Measurements from ENCODE around the gene DENND6B. TPM values are rescaled to one million over a fixed set of nuclear protein-coding genes. Genes with fewer than 3 reads are reported as not detected.

DENND6B gene
- total RNA-seq, 4 donors from 2014 or later = 2.2 to 3.1 (median 2.7) TPM

DNA sequence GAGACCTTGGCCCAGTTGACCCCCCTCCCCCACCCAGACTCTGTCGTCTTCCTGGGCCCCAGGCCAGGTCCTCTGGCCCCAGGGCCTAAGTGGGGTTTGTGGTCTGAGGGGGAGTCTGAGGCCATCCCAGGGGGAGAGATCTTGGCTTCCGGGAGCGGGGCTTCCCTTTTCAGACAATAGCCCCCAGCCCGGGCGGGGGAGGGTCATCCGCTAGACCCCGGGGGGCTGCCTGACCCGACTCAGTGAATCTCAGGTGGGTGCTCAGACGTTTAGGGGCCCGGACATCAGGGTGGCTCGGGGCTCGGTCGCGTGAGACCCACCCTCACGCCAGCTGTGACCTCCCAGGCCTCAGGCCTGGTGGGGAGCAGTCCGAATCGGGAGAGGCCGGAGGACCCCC lies 57.2 kb downstream of the DENND6B start:
- no peak for DNase-seq (ENCODE audit: low spot score)
- ATAC-seq (ENCODE audit: low FRiP score) = no peak
- TF ChIP-seq, protein P1, sequence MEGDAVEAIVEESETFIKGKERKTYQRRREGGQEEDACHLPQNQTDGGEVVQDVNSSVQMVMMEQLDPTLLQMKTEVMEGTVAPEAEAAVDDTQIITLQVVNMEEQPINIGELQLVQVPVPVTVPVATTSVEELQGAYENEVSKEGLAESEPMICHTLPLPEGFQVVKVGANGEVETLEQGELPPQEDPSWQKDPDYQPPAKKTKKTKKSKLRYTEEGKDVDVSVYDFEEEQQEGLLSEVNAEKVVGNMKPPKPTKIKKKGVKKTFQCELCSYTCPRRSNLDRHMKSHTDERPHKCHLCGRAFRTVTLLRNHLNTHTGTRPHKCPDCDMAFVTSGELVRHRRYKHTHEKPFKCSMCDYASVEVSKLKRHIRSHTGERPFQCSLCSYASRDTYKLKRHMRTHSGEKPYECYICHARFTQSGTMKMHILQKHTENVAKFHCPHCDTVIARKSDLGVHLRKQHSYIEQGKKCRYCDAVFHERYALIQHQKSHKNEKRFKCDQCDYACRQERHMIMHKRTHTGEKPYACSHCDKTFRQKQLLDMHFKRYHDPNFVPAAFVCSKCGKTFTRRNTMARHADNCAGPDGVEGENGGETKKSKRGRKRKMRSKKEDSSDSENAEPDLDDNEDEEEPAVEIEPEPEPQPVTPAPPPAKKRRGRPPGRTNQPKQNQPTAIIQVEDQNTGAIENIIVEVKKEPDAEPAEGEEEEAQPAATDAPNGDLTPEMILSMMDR (IDR thresholded peaks at IDR 0.05) = no peak

DNA sequence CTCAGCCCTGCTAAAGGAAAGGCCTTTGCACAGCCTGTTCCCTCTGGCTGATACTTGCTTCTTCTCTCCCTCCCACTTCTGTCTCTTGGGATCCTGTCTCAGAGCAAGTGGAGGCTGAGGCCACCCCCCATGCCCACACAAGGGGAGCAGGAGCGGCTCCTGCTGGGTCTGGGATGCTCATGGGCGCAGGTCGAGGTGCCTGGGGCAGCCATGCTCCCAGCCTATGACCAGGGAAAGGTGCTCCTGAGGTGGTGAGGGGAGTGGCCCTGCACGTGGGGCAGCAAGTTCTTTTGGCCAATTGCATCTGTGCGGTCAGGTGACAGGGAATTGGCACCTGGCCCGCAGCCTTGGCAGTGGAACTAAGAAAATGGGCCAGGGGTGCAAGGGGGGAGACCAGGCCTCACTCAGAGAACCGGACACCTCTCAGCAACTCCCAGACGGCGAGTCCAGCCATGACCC lies 58.1 kb downstream of the DENND6B start:
- DNase-seq (ENCODE audit: low spot score) = no peak
- ATAC-seq (ENCODE audit: low FRiP score) = no peak
- TF ChIP-seq, protein P1 (IDR thresholded peaks at IDR 0.05) = no peak

DNA sequence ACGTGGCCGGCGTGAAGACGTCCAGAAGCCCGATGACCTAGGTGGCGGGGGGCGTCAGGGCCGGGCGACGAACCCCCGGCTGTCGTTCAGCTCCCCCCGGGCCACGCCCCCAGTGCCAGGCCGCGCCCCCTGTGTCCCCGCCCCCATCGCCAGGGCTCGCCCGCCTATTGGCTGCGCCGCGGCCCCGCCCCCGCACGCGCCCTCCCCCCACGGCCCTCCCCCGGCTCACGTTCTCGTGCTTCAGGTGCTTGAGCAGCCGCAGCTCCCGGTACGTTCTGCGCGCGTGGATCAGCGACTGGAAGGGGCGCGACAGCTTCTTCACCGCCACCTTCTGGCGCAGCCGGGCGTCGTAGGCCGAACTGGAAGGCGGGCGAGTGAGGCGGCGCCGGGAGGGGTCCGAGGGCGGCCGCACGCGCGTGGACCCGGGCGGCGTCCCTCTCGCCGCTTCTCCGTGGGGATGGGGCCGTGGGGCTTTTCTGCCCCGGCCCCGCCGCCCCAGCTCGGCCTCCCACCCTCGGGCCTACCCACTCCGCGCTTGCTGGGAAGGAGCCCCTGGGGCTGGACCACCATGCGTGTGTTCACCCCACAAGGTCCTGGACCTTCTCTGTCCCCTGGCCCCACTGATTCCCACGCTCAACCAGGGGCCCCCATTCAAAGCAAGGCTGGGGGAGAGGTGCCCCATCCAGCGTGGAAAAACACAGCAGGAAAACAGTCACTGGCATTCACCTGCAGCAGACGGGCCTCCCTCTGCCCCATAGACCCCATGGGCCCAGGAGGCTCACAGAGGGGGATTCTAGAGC lies 59.0 kb downstream of the DENND6B start:
- no peak for DNase-seq (ENCODE audit: low spot score)
- ATAC-seq (ENCODE audit: low FRiP score) = no peak
- TF ChIP-seq, protein P1 (IDR thresholded peaks at IDR 0.05) = no peak

DNA sequence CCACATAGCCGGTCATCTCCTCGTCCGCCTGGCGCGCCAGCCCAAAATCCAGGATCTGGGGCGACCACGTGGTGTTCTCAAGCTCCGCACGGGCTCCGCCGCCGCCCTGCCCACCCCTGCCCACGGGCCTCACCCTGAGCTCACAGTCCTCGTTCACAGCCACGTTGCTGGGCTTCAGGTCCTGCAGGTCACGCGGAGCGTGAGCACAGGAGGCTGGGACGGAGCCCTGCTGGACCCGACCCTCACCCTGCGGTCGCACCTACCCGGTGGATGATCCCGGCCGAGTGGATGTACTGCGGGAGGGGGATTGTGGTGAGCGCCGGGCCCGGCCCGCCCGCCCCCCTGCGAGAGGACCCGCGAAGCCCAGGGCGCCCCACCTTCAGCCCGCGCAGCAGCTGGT lies 59.8 kb downstream of the DENND6B start:
- ATAC-seq (ENCODE audit: low FRiP score) (no peak), DNase-seq (ENCODE audit: low spot score) (no peak)
- TF ChIP-seq, protein P1 (IDR thresholded peaks at IDR 0.05) = no peak

DNA sequence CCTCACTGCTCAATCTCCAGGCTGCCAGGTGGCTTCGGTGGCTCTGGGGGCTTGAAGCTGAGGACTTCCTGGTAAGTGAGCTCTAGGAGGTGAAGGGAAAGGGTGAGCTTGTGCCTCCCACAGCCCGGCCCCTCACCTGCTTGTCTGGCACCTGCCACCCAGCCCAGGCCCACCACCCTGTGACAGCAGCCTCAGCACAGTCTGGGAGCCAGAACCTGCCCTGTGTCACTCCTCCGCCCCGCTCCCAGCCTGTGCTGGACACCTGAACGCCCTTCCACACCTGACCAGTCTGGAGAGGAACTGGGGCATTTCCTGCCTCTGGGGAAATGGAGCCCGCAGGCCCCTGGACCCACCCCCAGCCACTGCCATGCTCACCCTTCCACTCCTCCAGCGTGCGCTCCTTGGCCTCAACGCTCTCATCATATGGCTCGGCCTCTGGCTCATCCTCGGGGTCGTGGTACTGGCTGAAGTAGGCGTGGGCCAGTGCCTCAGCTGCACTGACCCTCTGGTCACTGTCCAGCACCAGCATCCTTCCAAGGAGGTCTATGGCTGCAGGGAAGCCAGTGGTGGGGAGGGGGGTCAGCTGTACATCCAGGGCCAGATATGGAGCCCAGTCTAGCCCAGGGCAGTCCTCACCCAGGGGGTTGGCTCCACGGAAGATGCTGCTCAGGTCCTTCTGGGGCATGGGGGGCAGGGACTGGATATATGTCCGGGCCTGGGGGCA lies 61.7 kb downstream of the DENND6B start:
- no peak for DNase-seq (ENCODE audit: low spot score)
- TF ChIP-seq, protein P1 (IDR thresholded peaks at IDR 0.05) = no peak
- ATAC-seq (ENCODE audit: low FRiP score) = no peak

DNA sequence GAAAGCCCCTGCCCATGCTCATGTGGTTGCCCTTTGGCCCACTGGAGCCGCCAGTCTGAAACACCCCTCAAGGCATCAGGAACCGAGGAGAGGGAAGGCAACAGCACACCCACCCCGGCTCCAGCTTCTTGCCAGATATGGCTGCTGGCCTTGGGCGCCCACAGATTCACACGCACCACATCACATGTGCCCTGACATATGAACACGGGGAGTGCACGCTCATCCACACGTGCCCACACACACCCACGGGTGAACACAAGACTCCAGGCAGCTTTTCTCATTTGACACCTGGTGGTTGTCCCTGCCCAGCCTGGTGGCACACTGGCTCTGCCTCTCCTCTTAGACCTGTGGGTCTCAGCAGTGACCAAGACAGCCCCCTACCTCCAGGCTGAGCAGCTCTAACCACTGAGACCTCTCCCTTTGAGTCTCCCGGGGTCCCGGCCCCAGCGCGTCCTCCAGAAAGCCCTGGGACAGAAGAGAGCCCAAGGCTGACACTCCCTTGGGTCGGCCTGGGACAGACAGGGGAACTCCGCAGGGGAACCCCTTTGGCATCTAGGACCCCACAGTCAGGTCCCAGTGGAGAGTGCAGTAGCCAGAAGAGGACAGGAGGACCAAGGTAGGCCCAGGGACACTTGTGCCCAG lies 62.6 kb downstream of the DENND6B start:
- TF ChIP-seq, protein P1 (IDR thresholded peaks at IDR 0.05) = no peak
- DNase-seq (ENCODE audit: low spot score) (no peak), ATAC-seq (ENCODE audit: low FRiP score) (no peak)

All from omental fat pad (tissue), 4 donors.